SJSA1 (cell line): ENCODE results near the gene PHKA1. TPM values are rescaled to one million over a fixed set of nuclear protein-coding genes. Genes with fewer than 3 reads are reported as not detected.
"Not testable (repeated sequence)": the region's sequence is repeated elsewhere in the genome, so short reads cannot be mapped to it uniquely, and the experiment has no call there.

Experiments
- DNase-seq, 2 experiments: peaks; one replicate each; pipeline ENCODE4 v3.0.0-alpha.2; 2015 to 2020; ENCODE audit warnings: low spot score in 2 of 2, low read depth in 1 of 2
- H3K27ac ChIP-seq: fragments of 250-450 bp; sonication (Bioruptor Pico); 2 replicates; pipeline ENCODE4 v1.5.1; 2020; ENCODE audit warnings: mild to moderate bottlenecking, moderate library complexity
- H3K27me3 ChIP-seq: fragments of 250-450 bp; sonication (Bioruptor Pico); replicated peaks from 2 replicates; pipeline ENCODE4 v1.5.1; 2020; ENCODE audit warnings: mild to moderate bottlenecking, moderate library complexity
- H3K36me3 ChIP-seq: fragments of 250-450 bp; sonication (Bioruptor Pico); 2 replicates; pipeline ENCODE4 v1.5.1; 2020; ENCODE audit warnings: mild to moderate bottlenecking
- H3K4me1 ChIP-seq: fragments of 250-450 bp; sonication (Bioruptor Pico); replicated peaks from 2 replicates; pipeline ENCODE4 v1.6.1; 2021; ENCODE audit warnings: mild to moderate bottlenecking
- H3K4me3 ChIP-seq: fragments of 250-450 bp; sonication (Bioruptor Pico); 2 replicates; pipeline ENCODE4 v1.5.1; 2020; ENCODE audit warnings: mild to moderate bottlenecking
- H3K9me3 ChIP-seq: fragments of 250-450 bp; sonication (Bioruptor Pico); replicated peaks from 2 replicates; pipeline ENCODE4 v1.5.1; 2020; ENCODE audit warnings: mild to moderate bottlenecking
- total RNA-seq: library from RNA; depleted of rRNA; stranded (reverse); fragments of >200 nt; shearing (Covaris generic); gene quantifications from 2 replicates; pipeline ENCODE4 v1.2.3, GENCODE V29; 2014

Gene PHKA1
- total RNA-seq, 1 experiment from 2014 or later = 0.21 TPM

DNA sequence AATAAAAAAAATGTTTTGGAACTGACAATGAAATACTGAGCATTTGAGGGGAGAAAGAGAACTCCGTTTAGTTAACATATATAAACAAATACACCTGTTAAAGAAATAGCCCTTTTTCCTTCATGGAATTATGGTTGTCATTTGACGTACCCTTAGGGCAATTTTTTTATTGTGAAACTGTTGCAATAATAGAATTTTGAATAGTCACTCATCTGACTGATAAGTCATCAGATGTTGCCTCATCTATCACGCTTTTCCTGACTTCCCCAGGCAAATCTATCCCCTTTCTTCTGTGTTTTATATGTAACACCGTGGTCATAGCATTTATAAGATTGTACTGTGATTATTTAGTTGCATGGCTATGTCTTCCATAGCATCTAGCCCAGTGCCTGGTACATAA is 72.5 kb downstream of the PHKA1 start:
- no peak overlapping the region for H3K27ac ChIP-seq
- DNase-seq = no peak
- no peaks in the 10 kb centered on the region for H3K36me3 ChIP-seq
- no peaks in the 10 kb centered on the region for H3K9me3 ChIP-seq
- H3K4me3 ChIP-seq = no peak overlapping the region
- no peaks in the 10 kb centered on the region for H3K4me1 ChIP-seq
- no peaks in the 10 kb centered on the region for H3K27me3 ChIP-seq

DNA sequence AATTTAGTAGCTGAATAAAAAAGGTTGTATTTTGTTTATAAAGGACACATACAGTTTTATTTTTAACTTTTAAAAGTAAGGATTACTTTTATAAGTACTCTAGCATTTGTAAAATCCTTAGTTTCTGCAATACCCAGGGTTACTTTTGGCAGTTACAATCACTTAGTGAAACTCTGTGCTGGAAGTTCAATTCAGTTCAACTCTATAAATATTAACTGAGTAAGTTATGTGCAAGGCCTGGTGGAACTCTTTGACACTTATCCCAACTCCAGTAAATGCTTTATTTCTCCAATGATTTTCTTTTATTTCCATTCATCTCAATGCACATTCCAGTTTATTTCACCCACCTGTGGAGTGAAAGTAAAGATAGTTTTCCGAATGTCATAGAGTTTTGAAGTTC is 78.2 kb downstream of the PHKA1 start:
- no peaks in the 10 kb centered on the region for H3K27me3 ChIP-seq
- no peaks in the 10 kb centered on the region for H3K9me3 ChIP-seq
- no peak overlapping the region for H3K4me3 ChIP-seq
- H3K4me1 ChIP-seq = no peaks in the 10 kb centered on the region
- DNase-seq = no peak
- no peaks in the 10 kb centered on the region for H3K36me3 ChIP-seq
- no peak overlapping the region for H3K27ac ChIP-seq

DNA sequence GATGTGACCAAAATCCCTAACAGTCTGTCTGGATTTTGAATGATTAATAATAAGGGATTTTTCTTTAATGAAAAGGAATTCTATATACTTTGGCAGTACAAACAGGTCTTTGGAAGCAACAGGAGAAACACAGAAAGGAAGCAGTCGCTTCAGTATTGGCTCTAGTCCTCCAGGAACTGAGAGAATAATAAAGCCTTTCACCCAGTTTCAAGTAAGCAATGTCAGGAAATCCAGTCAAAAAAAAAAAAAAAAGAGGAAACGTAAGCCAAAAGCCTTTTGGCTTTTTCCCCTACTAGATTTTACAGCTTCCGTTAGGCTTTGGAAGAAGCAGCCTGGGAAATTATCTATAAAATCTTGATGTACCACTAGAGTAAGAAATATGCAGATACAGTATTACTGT is 79.8 kb downstream of the PHKA1 start:
- no peaks in the 10 kb centered on the region for H3K4me1 ChIP-seq
- H3K36me3 ChIP-seq = no peaks in the 10 kb centered on the region
- H3K9me3 ChIP-seq = no peaks in the 10 kb centered on the region
- no peak overlapping the region for H3K27ac ChIP-seq
- no peak for DNase-seq
- no peaks in the 10 kb centered on the region for H3K27me3 ChIP-seq
- H3K4me3 ChIP-seq = no peak overlapping the region

DNA sequence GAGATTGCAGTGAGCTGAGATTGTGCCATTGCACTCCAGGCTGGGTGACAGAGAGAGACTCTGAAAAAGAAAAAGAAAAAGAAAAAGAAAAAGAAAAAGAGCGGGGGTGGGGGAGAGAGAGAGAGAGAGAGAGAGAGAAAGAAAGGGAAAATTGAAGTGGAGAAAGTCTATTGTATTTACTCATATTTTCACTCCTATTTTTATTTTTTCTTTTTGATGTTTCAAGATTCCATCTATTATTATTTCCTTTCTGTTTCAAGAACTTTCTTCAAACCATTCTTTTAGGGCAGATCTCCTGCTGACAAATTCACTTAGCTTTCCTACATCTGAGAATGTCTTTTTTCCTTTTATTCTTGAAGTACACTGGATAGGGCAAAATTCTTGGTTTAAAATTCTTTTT is 83.9 kb downstream of the PHKA1 start:
- no peak overlapping the region for H3K4me3 ChIP-seq
- no peaks in the 10 kb centered on the region for H3K4me1 ChIP-seq
- no peak for DNase-seq
- H3K9me3 ChIP-seq = no peaks in the 10 kb centered on the region
- H3K36me3 ChIP-seq = no peaks in the 10 kb centered on the region
- no peak overlapping the region for H3K27ac ChIP-seq
- H3K27me3 ChIP-seq = no peaks in the 10 kb centered on the region

DNA sequence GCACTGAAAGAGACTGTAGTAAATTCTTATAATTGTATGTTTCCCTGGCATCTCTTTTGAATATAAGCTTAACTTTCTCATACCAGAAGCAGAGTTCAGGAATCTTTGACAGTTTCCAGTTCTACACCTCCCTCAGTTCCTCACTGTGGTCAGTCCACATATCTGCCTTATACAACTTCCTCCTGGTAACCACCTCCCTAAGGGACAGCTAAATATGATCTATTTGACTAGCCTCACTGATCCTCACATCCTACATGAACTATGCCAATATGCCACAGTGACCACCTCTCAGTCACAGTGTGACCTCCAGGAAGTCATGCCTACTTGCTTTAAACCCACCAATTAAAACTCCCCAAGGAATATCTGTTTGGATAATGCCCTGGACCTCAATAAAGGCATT is 89.9 kb downstream of the PHKA1 start:
- H3K27me3 ChIP-seq = no peaks in the 10 kb centered on the region
- H3K9me3 ChIP-seq = no peaks in the 10 kb centered on the region
- no peak overlapping the region for H3K27ac ChIP-seq
- H3K4me1 ChIP-seq = peaks cover 27% of the 10 kb centered on the region
- H3K4me3 ChIP-seq = no peak overlapping the region
- H3K36me3 ChIP-seq = no peaks in the 10 kb centered on the region
- DNase-seq = no peak

DNA sequence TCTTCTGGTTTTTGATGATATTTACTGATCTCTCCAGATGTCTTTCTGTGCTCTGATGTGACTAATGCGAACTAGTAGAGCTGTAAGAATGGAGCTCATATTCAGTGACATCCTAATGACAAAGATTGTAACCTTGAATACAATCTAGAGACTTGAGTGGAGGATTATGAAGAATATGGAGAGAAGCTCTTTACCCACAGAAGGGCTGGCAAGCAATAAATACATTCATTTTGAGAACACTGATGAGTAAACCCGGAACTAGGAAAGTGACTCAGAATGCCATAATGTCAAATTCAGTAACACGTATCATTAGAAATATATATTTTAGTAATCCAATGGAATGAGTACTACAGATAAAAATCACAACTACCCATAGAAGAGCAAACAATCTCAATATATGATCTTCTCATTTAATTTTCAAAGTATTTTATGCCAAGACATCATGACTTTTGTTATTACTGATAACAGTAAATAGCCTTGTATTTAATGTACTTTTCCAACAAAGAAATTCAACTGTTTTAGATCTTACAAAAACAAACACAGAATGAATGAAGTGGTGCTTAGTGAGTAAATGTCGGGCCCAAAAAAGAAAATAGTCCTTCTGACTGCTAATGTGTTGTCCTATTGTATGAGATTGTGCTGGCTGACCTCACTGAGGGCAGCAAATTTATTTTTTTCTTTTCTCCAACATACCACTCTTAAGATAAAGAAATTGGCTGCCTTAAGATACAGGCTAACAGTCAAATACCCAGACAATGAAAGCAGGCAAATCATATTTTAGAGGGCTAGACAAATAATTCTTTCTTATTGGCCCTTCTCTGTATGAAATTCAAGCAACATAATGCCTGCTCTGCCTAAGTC is 92.3 kb downstream of the PHKA1 start:
- no peaks in the 10 kb centered on the region for H3K9me3 ChIP-seq
- H3K4me1 ChIP-seq = peaks cover 27% of the 10 kb centered on the region
- peak overlapping the region; percentile 25; the same call in 1 of the 2 replicates for H3K27ac ChIP-seq
- H3K27me3 ChIP-seq = no peaks in the 10 kb centered on the region
- peak in 1 of 2 experiments; percentile 19 for DNase-seq
- no peaks in the 10 kb centered on the region for H3K36me3 ChIP-seq
- H3K4me3 ChIP-seq = no peak overlapping the region

DNA sequence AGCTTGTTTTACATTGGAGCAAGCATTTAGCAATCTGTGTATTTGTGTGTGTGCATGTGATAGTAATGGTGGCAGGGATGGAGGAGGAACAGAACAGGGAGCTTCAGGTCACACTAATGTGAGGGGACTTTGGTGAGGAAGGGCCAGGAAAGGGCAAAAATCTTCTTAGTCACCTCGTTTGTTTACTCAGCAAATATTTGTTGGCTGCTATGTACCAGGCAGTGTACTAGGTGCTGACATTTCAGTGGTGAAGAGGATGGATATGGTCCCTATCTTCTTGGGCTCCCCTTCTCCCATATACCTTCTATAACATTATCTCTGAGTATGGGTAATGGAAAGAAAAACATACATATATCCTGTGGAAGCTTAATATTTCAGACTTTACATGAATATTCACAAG is 92.9 kb downstream of the PHKA1 start:
- H3K4me3 ChIP-seq = no peak overlapping the region
- H3K4me1 ChIP-seq = peaks cover 27% of the 10 kb centered on the region
- peak in 1 of 2 experiments; percentile 1 for DNase-seq
- H3K9me3 ChIP-seq = no peaks in the 10 kb centered on the region
- peak overlapping the region; percentile 14; the same call in 1 of the 2 replicates for H3K27ac ChIP-seq
- no peaks in the 10 kb centered on the region for H3K36me3 ChIP-seq
- H3K27me3 ChIP-seq = no peaks in the 10 kb centered on the region

DNA sequence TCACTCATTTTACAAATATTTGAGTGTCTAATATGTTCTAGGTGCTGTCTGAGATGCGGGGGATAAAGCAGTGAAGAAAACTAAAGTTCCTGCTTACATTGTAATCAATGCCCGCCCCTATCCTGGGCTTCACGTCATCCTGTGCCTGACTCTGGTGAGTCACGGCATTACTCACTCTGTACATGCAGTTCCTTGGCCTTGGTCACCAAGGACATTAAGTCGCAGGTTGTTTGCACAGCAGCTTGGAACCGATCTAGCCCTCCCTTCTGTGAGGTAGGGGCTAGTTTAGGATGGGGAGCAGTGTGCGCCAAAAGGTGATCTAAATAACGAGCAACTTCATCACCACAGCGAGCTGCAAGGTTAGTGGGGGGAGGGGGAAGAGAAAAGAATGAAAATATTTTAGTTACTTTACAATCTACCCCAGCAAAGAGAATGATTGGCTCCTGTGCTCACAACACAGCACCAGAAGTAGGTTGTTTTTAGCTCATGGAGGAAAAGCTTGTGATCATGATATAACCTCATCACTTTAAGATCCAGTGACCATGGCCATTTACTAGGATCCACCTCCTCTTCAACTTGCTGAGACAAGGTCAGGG is 93.5 kb downstream of the PHKA1 start:
- Histone ChIP-seq H3K27me3 (no peaks in the 10 kb centered on the region), H3K9me3 (no peaks in the 10 kb centered on the region), H3K36me3 (no peaks in the 10 kb centered on the region), H3K4me1 (peaks cover 27% of the 10 kb centered on the region), H3K4me3 (no peak overlapping the region), H3K27ac (0 out of 2 replicates have a peak overlapping the region, but pooled peaks have one; percentile 14)
- DNase-seq = peak; percentile 49 to 67

DNA sequence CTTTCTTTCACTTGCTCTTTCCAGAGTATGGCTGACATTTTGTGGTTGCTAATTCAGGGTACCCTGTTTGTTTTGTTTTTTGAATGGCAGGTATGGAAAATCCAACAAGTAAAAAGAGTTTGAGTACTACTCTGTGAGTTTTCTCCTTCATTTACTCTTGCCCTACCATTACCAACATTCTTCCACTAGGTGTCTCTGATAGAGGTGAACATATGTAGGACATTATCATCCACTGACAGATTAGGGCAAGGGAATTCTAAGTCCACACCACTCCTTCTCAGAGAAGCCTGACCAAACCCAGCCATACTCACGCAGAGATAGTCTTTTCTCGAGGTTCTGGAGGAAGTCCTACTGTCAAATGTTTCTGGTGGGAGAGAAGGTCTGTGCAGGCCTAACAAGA is 104.8 kb downstream of the PHKA1 start:
- no peak for DNase-seq
- H3K27ac ChIP-seq = no peak overlapping the region
- no peaks in the 10 kb centered on the region for H3K9me3 ChIP-seq

DNA sequence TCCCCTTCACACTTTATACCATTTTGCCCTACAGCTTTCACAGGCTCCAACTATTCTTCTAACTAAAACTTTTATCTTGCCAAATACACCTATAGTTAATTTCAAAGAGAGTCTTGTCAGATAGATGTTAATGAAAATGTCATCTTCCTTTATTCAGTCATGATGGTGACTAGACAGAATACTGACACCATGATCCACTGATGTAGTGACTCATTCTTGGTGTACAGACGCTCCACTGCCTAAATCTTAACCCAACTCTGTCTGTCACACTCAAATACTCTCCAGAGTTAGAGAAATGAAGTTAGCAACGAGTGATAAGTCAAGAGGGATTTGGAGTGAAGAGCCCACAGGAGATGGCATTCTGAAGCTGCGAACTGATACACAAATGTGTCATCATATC is 109.4 kb downstream of the PHKA1 start:
- no peak for DNase-seq
- H3K27me3 ChIP-seq = no peaks in the 10 kb centered on the region
- no peak overlapping the region for H3K4me3 ChIP-seq
- no peaks in the 10 kb centered on the region for H3K4me1 ChIP-seq
- no peaks in the 10 kb centered on the region for H3K9me3 ChIP-seq
- H3K27ac ChIP-seq = no peak overlapping the region
- H3K36me3 ChIP-seq = no peaks in the 10 kb centered on the region

More for the DNA sequence above, 104.8 kb downstream of the PHKA1 start:
- H3K36me3 ChIP-seq = no peaks in the 10 kb centered on the region
- H3K4me3 ChIP-seq = no peak overlapping the region
- H3K4me1 ChIP-seq = no peaks in the 10 kb centered on the region
- no peaks in the 10 kb centered on the region for H3K27me3 ChIP-seq

DNA sequence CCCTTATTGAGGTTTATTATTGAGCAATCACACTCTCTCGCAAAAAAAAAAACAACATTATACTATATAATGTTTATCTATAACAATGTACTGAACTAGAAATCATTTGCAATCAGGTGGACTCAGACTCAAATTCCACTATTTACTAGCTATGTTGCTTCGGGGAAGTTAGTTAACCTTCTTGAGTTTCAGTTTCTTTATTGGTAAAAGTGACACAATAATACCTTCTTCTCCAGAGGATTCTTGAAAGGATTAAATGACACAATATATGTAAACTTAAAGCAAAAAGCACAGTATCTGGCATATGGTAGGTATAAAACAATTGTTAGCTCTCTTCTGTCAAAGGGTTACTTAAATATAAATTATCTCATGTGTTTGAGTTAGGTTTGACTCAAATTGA is 110.0 kb downstream of the PHKA1 start:
- H3K4me1 ChIP-seq = no peaks in the 10 kb centered on the region
- no peak for DNase-seq
- H3K4me3 ChIP-seq = no peak overlapping the region
- H3K27ac ChIP-seq = no peak overlapping the region
- no peaks in the 10 kb centered on the region for H3K9me3 ChIP-seq
- H3K27me3 ChIP-seq = no peaks in the 10 kb centered on the region
- no peaks in the 10 kb centered on the region for H3K36me3 ChIP-seq

DNA sequence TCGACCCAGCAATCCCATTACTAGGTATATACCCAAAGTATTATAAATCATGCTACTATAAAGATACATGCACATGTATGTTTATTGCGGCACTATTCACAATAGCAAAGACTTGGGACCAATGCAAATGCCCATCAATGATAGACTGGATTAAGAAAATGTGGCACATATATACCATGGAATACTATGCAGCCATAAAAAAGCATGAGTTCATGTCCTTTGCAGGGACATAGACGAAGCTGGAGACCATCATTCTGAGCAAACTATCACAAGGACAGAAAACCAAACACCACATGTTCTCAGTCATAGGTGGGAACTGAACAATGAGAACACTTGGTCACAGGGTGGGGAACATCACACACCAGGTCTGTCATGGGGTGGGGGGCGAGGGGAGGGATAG is 123.1 kb downstream of the PHKA1 start:
- H3K4me1 ChIP-seq, H3K4me3 ChIP-seq, H3K27ac ChIP-seq, DNase-seq, H3K27me3 ChIP-seq, H3K36me3 ChIP-seq, H3K9me3 ChIP-seq: not testable (repeated sequence)

DNA sequence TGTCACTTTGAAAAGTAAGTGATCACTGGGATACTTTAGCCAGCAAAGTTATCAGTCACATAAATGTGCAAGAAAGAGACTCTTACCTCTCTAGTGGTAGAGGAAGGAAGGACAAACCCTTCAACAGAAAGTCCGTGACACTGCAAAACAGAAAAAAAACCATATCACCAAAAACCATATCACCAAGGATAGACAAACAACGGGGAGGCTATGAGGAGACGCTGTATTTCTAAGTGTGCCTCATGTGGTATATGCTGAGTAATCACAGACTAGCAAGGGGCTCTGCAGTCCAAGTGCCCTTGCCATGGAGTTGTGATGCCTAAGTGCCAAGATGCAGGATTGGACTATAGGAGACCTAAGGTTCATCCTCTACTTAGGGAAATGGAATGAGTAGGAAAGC is 129.9 kb downstream of the PHKA1 start:
- no peak for DNase-seq
- no peaks in the 10 kb centered on the region for H3K4me1 ChIP-seq
- H3K36me3 ChIP-seq = no peaks in the 10 kb centered on the region
- no peak overlapping the region for H3K4me3 ChIP-seq
- no peaks in the 10 kb centered on the region for H3K9me3 ChIP-seq
- no peak overlapping the region for H3K27ac ChIP-seq
- no peaks in the 10 kb centered on the region for H3K27me3 ChIP-seq

DNA sequence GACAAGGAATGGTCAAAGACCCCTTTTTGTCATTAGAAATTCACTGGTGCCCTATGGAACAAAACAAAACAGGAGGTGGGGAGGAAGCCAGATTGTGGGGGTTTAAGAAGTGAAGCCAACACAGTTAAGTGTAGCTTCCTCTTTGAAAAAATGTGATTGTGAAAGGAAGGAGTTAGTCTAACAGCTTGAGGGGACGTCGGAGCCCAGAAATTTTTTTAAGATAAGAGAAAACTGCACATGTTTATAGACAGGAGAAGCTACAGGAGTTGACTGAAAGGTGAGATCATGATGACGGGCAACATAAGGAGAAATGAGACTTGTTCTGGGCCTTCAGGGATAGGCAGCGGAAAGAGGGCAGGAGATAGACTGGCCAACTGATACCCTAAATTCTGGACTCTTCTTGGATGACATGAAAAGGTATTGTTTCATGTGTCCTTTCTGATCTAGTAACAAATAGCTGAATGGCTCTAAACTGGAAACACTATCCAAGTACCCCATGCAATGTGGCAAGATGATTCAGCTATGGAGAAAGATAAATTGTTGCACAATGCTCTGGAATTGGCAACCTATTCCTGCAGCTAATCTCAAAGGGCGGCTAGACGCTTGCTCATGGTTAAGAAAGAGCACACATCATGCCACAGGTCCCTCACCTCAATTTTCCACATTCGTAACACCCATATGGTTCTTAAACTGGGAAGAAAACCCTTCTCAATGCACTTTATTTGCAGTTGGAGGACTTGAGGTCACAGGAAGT is 137.8 kb downstream of the PHKA1 start:
- DNase-seq = no peak
- Histone ChIP-seq H3K4me1 (no peaks in the 10 kb centered on the region), H3K27me3 (no peaks in the 10 kb centered on the region), H3K9me3 (no peaks in the 10 kb centered on the region), H3K36me3 (no peaks in the 10 kb centered on the region), H3K4me3 (no peak overlapping the region), H3K27ac (no peak overlapping the region)
